Measurements from ENCODE around the gene PMPCB. TPM values are rescaled to one million over a fixed set of nuclear protein-coding genes. Genes with fewer than 3 reads are reported as not detected.

The PMPCB gene
- polyA plus RNA-seq, 1 donor: 59.3 TPM

- DNase-seq (ENCODE audit: low read depth): no peak
Measured at GRCh38 chr7:103317009-103317408, 19.8 kb downstream of the PMPCB start.

DNA sequence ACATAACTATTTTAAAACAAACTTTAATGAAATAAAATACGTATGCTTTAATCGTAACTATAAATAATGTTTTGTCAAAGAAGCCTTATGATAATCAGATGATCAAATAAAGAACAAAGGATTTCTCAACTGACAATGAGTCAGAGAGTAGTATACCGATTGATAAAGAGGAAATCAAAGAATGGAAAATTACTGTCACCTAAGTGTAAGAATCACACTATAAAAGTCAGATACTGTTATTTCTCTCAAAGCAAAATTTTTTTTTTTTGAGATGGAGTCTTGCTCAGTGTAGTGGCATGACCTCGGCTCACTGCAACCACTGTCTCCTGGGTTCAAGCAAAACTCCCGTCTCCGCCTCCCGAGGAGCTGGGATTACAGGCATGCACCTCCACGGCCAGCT is 28.5 kb downstream of the PMPCB start:
- no peak for DNase-seq (ENCODE audit: low read depth)

- DNase-seq (ENCODE audit: low read depth): no peak
Measured at GRCh38 chr7:103336761-103337160, 39.5 kb downstream of the PMPCB start.

DNA sequence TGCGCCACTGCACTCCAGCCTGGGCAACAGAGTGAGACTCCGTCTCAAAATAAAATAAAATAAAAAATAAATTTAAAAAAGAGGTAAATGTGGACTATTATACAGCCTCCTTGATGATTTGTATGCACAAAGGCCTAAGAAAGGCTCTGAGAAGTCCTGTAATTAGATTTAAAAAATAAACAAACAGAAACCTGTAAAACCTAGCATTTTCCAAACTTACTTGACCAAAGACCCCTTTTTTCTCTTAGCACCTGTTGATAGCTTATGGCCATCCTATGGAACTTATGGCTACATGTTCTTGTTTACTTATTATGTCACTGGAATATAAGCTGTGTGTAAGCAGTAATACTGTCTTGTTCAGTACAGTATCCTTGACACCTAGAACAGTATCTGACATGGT is 41.6 kb downstream of the PMPCB start:
- DNase-seq (ENCODE audit: low read depth): no peak

DNA sequence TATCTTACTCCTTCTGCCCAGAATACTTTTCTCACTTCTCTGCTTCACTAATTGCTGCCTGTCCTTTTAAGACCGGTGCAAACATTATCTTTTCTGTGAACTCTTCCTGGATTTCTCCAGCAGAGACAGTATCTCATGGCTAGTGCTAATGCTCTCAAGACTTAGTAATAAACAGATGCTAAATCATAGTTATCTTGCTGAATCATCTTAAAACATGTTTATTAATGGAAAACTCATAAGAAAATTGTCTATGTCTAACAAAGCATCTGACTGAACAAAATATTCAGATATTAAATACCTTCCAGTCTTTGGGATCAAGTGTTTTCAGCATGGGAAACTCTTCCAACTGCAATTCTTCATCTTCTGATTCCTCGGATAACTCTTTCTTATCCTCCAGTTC is 44.2 kb downstream of the PMPCB start:
- no peak for DNase-seq (ENCODE audit: low read depth)

GRCh38 chr7:103343332-103343731 is 46.1 kb downstream of the PMPCB start:
- DNase-seq (ENCODE audit: low read depth): no peak

DNA sequence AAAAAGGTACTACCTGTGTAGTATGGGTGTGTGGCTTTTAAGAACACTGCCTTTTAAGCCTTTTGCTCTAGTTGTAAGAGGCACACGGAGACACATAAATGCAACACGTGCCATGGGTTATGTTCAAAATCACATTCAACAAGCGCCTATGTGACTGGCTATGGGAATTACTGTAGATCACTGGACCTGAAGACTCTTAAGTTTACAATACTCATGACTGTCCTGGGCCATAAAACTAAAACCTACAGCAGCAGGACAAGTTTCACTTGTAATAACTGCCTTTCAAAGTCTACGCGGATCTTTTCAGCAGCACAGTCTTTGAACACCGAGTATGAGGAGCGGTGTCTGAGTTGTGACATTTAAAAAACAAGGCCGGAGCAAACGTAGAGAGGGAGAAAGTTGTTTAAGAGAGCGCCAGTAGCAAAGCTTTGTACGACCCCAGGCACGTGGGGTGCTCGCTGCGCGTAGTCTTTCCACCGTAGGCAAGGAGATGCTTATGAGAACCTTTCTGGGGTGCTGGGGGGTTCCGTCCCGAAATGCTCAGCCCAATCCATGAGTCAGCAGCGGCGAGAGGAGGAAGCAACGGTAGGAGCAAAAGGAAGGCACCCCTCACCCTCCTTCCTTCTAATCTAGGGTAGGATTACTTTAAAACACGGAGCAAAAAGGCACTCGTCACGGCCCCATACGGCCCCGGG is 46.7 kb downstream of the PMPCB start:
- DNase-seq (ENCODE audit: low read depth): no peak

DNA sequence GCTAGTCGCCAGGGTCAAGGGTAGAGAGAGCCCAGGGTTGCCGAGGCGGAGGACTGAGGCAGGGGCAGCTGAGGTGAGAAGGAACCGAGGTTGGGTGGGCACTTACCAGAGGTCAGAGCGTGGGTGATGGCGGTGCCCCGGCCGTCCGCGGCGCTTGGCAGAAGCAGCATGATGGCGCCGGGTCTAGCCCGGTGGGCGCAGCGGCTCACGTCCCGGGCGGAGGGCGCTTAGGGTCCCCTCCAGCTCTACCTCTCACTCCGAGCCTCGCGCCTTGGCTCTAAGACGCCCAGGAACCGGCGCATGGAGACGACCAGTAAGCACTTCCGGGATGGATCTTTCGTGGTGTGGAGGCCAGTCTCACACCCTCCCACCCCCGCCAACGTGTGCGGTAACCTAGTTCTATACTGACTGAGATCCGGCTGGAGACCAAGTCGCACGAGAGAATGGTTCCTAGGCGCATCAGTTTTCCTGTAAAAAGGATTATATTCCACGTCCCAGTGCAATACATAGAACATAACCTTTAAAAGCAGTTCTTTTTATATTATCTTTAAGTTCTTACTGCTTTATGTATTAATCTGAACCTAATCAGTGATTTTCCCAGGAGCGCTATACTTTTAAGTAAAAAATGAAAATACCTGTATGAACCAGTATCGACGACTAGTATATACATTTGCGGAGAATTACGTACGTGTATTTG is 47.4 kb downstream of the PMPCB start, which contains the start of gene DNAJC2:
TSS of gene DNAJC2 (minus strand) at position 315 of the 697 bp plus-strand sequence. CDS start at position 170, 145 bp downstream.
- DNase-seq (ENCODE audit: low read depth): peak; percentile 80

DNA sequence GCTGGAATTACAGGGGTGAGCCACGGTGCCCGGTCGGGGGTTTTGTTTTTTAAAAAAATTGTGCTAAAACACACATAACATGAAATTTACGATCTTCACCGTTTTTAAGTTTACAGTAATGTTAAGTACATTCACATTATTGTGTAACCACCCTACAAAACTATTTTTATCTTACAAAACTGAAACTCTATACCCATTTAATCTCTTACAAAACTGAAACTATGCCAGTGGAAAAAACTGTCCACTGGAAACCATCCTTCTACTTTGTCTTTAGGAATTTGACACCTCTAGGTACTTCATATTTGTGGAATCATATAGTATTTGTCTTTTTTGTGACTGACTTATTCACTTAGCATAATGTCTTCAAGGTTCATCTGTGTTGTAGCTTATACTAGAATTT is 49.2 kb downstream of the PMPCB start:
- no peak for DNase-seq (ENCODE audit: low read depth)

GRCh38 chr7:103347507-103348267 is 50.5 kb downstream of the PMPCB start, which contains the start of gene PSMC2:
Gene PSMC2, plus strand, starts transcription at chr7:103347643. Its CDS starts 69 bp downstream, at chr7:103347712.
- peak; percentile 89 for DNase-seq (ENCODE audit: low read depth)

GRCh38 chr7:103348452-103348851 is 51.2 kb downstream of the PMPCB start:
- no peak for DNase-seq (ENCODE audit: low read depth)

DNA sequence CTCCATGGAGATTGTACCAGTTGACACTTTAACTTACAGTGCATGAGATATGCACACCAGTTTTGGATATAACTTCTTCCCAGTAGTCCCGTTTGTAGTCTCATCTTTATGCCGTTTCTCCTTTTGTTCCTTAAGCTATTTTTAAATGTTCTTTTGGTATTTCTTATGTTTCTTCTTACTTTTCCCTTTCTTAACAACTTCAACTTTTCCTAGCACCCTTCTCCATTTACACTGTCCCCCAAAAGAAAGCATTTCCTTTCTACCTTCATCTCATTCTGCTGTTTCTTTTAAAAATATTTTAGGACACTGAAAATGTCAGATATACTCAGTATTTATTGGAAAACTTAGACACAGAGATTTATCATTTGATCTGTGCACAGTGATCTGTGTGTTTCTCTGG is 51.7 kb downstream of the PMPCB start:
- DNase-seq (ENCODE audit: low read depth): no peak

GRCh38 chr7:103349805-103350204 is 52.6 kb downstream of the PMPCB start:
- no peak for DNase-seq (ENCODE audit: low read depth)

Other genes starting within 250 kb of the PMPCB start
- gene FBXL13, start 222.6 kb upstream of the PMPCB start, polyA plus RNA-seq (ENCODE audit: insufficient read length): 0.78 TPM
- gene ARMC10, start 222.3 kb upstream of the PMPCB start, polyA plus RNA-seq (ENCODE audit: insufficient read length): 20.0 TPM
- gene NAPEPLD, start 148.3 kb upstream of the PMPCB start, polyA plus RNA-seq (ENCODE audit: insufficient read length): 14.5 TPM
- gene DNAJC2, start 47.3 kb downstream of the PMPCB start, polyA plus RNA-seq (ENCODE audit: insufficient read length): 31.9 TPM
- gene PSMC2, start 50.2 kb downstream of the PMPCB start, polyA plus RNA-seq (ENCODE audit: insufficient read length): 96.7 TPM
- gene SLC26A5, start 148.8 kb downstream of the PMPCB start, polyA plus RNA-seq (ENCODE audit: insufficient read length): 0.13 TPM